WTC11 (cell line): ENCODE measurements around the gene CGB5. TPM values are rescaled to one million over a fixed set of nuclear protein-coding genes. Genes with fewer than 3 reads are reported as not detected.
"Not testable (repeated sequence)": the region's sequence is repeated elsewhere in the genome, so short reads cannot be mapped to it uniquely, and the experiment has no call there.

ENCODE experiments used
- ATAC-seq: fragments of 200-7000 bp; cut with Tn5 transposase; 2 replicates; pipeline ENCODE4 v1.10.0; 2021; ENCODE audit warnings: mild to moderate bottlenecking, moderate library complexity
- CTCF ChIA-PET: fragments of 300-600 bp; sonication (Branson Sonifier 250); formaldehyde crosslinking; loops from one replicate; lab custom pipeline; 2021; ENCODE audit warnings: antibody characterized with exemption; lab: Charles Lee
- POLR2A ChIA-PET: fragments of 350-600 bp; sonication (Branson Sonifier 250); formaldehyde crosslinking; loops from one replicate; lab custom pipeline; 2021; ENCODE audit warnings: antibody characterized with exemption; lab: Charles Lee
- DNase-seq: peaks from one replicate; pipeline ENCODE4 v3.0.0; 2021; ENCODE audit warnings: low spot score
- H3K27ac Mint-ChIP-seq: 2 replicates; pipeline ENCODE4 v1.8.0; 2021; ENCODE audit warnings: mixed read lengths
- H3K27me3 Mint-ChIP-seq: 2 replicates; pipeline ENCODE4 v1.8.0; 2021; ENCODE audit warnings: low read depth, mild to moderate bottlenecking, moderate library complexity, mixed read lengths
- H3K36me3 Mint-ChIP-seq: 2 replicates; pipeline ENCODE4 v1.8.0; 2021; ENCODE audit warnings: mixed read lengths
- H3K4me1 Mint-ChIP-seq: 2 replicates; pipeline ENCODE4 v1.8.0; 2022; ENCODE audit warnings: mixed read lengths
- H3K4me3 Mint-ChIP-seq: 2 replicates; pipeline ENCODE4 v1.8.0; 2021; ENCODE audit warnings: mild to moderate bottlenecking, moderate library complexity, mixed read lengths
- H3K9me3 Mint-ChIP-seq: 2 replicates; pipeline ENCODE4 v1.8.0; 2021; ENCODE audit warnings: mixed read lengths
- total RNA-seq: library from RNA; stranded (reverse); gene quantifications from 3 replicates; pipeline ENCODE4 v1.2.3, GENCODE V29; 2021
- TF ChIP-seq, protein P1 (sequence below): fragments of 250-450 bp; sonication (Bioruptor Pico); conservative IDR thresholded peaks from 2 replicates; pipeline ENCODE4 v1.9.0; 2021; ENCODE audit warnings: mild to moderate bottlenecking
- TF ChIP-seq, protein P2 (sequence below): sonication (generic); formaldehyde crosslinking; IDR thresholded peaks from 2 replicates; pipeline ENCODE4 v1.8.0; 2023; ENCODE audit warnings: missing genetic modification reagents, mild to moderate bottlenecking, borderline replicate concordance

Gene CGB5
- total RNA-seq, 1 experiment from 2014 or later: 0.35 TPM

GRCh38 chr19:49039736-49040135 lies 3.9 kb upstream of the CGB5 start:
- not testable (repeated sequence) for ATAC-seq, DNase-seq, H3K4me3 Mint-ChIP-seq, H3K9me3 Mint-ChIP-seq, H3K4me1 Mint-ChIP-seq, H3K36me3 Mint-ChIP-seq, H3K27ac Mint-ChIP-seq
- H3K27me3 Mint-ChIP-seq: peaks cover 13% of the 10 kb centered on the region
- ChIA-PET POLR2A (interaction anchor here (0.6 kb wide), 1 partner anchor 497 kb away, joined by 3 read pairs; no protein-coding TSS in a partner anchor), CTCF (interaction anchor here (0.7 to 0.9 kb wide), 2 partner anchors 58 to 171 kb away, joined by 3 to 4 read pairs; no protein-coding TSS in a partner anchor)

DNA sequence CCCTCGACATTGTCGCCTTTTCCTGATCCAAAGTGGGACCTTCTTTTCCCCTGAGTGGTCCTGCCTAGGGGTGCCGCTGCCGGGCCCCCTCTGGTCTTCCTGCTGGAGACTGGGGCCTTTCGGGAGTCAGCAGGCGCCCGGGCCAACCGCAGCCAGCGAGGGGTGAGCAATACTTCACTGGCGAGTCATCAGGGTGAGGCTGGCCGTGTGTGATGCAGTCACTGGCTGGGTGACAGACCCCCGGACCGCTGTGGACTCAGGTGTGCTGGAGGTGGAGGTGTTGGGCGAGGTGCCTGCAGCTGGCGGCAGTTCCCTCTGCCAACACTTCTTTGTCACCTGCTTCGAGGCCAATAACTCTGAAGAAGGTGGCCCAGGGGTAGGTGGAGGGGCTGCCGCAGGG lies 1.5 kb upstream of the CGB5 start:
- peaks cover 10% of the 10 kb centered on the region for H3K27me3 Mint-ChIP-seq
- POLR2A ChIA-PET: no interaction called here
- H3K4me1 Mint-ChIP-seq: no peaks in the 10 kb centered on the region
- CTCF ChIA-PET: no interaction called here
- no peaks in the 10 kb centered on the region for H3K9me3 Mint-ChIP-seq
- H3K4me3 Mint-ChIP-seq: no peak overlapping the region
- ATAC-seq (no peak), DNase-seq (no peak)
- H3K27ac Mint-ChIP-seq: no peak overlapping the region
- TF ChIP-seq, protein P1, sequence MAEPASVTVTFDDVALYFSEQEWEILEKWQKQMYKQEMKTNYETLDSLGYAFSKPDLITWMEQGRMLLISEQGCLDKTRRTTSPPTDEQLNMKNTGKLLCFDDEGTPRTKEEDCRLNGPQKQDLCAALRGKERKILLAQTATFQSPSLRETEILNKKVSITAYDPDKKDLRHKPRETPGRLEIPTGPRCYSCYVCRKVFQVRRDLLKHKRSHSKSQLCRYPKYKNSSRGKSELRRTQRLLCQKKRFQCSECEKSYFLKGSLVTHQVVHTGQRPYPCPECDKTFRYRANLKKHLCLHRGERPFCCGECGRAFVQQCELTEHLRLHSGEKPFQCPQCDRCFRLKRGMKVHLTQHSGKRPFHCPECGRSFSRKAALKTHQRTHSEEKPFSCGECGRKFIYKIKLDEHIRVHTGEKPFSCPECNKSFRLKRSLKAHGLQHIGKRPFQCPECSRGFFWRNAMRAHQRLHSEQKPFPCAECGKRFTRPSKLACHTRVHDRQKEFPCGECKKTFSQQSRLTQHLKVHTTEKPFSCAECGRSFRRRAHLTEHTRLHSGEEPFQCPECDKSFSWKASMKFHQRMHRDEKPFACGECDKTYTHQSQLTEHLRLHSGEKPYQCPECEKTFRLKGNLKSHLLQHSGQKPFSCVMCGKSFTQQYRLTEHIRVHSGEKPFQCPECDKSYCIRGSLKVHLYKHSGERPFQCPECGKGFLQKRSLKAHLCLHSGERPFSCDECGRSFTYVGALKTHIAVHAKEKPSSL: no peak
- TF ChIP-seq, protein P2, sequence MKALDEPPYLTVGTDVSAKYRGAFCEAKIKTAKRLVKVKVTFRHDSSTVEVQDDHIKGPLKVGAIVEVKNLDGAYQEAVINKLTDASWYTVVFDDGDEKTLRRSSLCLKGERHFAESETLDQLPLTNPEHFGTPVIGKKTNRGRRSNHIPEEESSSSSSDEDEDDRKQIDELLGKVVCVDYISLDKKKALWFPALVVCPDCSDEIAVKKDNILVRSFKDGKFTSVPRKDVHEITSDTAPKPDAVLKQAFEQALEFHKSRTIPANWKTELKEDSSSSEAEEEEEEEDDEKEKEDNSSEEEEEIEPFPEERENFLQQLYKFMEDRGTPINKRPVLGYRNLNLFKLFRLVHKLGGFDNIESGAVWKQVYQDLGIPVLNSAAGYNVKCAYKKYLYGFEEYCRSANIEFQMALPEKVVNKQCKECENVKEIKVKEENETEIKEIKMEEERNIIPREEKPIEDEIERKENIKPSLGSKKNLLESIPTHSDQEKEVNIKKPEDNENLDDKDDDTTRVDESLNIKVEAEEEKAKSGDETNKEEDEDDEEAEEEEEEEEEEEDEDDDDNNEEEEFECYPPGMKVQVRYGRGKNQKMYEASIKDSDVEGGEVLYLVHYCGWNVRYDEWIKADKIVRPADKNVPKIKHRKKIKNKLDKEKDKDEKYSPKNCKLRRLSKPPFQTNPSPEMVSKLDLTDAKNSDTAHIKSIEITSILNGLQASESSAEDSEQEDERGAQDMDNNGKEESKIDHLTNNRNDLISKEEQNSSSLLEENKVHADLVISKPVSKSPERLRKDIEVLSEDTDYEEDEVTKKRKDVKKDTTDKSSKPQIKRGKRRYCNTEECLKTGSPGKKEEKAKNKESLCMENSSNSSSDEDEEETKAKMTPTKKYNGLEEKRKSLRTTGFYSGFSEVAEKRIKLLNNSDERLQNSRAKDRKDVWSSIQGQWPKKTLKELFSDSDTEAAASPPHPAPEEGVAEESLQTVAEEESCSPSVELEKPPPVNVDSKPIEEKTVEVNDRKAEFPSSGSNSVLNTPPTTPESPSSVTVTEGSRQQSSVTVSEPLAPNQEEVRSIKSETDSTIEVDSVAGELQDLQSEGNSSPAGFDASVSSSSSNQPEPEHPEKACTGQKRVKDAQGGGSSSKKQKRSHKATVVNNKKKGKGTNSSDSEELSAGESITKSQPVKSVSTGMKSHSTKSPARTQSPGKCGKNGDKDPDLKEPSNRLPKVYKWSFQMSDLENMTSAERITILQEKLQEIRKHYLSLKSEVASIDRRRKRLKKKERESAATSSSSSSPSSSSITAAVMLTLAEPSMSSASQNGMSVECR: no peak
- TF ChIP-seq, all 79 proteins: peak for 0
- no peaks in the 10 kb centered on the region for H3K36me3 Mint-ChIP-seq

DNA sequence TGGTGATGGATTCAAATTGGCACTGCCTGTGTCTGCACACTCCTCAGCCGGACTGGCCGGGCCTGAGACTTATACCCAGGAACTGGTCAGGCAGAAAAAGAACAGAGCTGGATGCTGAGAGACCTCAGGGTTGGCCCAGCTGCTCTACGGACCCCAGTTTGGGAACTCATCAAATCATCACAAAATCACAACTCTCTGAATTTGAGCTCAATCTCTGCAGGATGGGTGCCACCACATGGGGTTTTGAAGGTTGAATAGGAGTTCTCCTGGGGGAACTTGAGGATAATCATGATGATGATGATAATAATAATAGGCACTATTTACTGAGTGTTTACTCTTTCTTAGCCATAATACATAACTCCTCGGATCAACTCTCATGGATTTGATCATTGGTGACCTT lies 982 bp upstream of the CGB5 start:
- H3K36me3 Mint-ChIP-seq, DNase-seq, ATAC-seq, H3K4me1 Mint-ChIP-seq, POLR2A ChIA-PET, H3K27ac Mint-ChIP-seq, CTCF ChIA-PET, H3K27me3 Mint-ChIP-seq, H3K4me3 Mint-ChIP-seq, H3K9me3 Mint-ChIP-seq: not testable (repeated sequence)

DNA sequence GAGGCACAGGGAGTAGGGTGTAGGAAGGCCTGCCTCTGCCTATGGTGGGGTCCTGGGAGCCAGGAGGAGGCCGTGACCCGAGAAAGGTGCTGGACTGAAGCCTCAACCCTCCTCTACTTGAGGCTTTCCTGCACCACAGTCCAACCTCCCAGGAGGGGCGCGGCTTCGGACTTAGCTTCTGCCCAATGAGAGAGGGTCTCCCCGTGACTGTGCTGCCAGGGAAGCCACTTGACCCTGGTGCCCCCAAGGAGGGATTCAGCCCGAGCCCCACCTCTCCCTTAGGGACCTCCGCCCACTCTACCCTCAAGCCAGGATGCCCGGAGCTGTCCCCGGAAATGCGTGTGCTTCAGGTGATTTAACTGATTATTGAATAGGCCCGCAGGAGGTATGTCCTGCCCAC lies 5.4 kb downstream of the CGB5 start, which contains the start of gene CGB8:
TSS of gene CGB8 (minus strand) at position 101 of the 400 bp plus-strand sequence. CDS start 372 bp downstream, outside the sequence.
- ATAC-seq, CTCF ChIA-PET, H3K4me1 Mint-ChIP-seq, H3K36me3 Mint-ChIP-seq, H3K27ac Mint-ChIP-seq, POLR2A ChIA-PET, H3K4me3 Mint-ChIP-seq, H3K9me3 Mint-ChIP-seq, DNase-seq: not testable (repeated sequence)
- peaks cover 23% of the 10 kb centered on the region for H3K27me3 Mint-ChIP-seq

GRCh38 chr19:49049834-49050233 lies 6.2 kb downstream of the CGB5 start:
- H3K9me3 Mint-ChIP-seq, ATAC-seq, H3K36me3 Mint-ChIP-seq, POLR2A ChIA-PET, H3K27ac Mint-ChIP-seq, DNase-seq, H3K4me3 Mint-ChIP-seq, H3K4me1 Mint-ChIP-seq, CTCF ChIA-PET: not testable (repeated sequence)
- H3K27me3 Mint-ChIP-seq: peaks cover 27% of the 10 kb centered on the region

DNA sequence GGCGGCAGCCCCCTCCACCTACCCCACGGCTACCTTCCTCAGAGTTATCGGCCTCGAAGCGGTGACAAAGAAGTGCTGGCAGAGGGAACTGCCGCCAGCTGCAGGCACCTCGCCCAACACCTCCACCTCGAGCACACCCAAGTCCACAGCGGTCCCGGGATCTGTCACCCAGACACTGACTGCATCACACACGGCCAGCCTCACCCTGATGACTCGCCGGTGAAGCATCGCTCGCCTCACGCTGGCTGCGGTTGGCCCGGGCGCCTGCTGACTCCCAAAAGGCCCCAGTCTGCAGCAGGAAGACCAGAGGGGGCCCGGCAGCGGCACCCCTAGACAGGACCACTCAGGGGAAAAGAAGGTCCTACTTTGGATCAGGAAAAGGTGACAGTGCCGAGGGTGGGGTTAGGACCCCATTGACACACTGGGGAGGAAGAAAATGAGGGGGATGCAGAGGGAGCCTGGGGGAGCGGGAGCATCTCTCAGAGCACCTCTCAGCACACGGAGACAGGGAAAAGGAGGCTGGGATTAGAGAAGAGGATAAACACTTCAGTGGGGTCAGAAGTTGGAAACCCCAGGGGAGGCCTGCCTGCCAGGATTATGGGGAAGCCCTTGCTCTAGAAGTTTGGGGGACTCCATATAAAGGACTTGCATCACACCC lies 6.9 kb downstream of the CGB5 start:
- CTCF ChIA-PET, H3K4me1 Mint-ChIP-seq, H3K27ac Mint-ChIP-seq, H3K4me3 Mint-ChIP-seq, H3K9me3 Mint-ChIP-seq, ATAC-seq, POLR2A ChIA-PET, DNase-seq, H3K36me3 Mint-ChIP-seq: not testable (repeated sequence)
- peaks cover 30% of the 10 kb centered on the region for H3K27me3 Mint-ChIP-seq
